ENCODE results near the gene OSTF1. TPM values are rescaled to one million over a fixed set of nuclear protein-coding genes. Genes with fewer than 3 reads are reported as not detected.

The OSTF1 gene
- total and polyA plus RNA-seq, 2 donors (not counting 3 experiments of a cell fraction or from before 2014, with no cell fraction given) = 23.5 to 70.9 TPM

DNA sequence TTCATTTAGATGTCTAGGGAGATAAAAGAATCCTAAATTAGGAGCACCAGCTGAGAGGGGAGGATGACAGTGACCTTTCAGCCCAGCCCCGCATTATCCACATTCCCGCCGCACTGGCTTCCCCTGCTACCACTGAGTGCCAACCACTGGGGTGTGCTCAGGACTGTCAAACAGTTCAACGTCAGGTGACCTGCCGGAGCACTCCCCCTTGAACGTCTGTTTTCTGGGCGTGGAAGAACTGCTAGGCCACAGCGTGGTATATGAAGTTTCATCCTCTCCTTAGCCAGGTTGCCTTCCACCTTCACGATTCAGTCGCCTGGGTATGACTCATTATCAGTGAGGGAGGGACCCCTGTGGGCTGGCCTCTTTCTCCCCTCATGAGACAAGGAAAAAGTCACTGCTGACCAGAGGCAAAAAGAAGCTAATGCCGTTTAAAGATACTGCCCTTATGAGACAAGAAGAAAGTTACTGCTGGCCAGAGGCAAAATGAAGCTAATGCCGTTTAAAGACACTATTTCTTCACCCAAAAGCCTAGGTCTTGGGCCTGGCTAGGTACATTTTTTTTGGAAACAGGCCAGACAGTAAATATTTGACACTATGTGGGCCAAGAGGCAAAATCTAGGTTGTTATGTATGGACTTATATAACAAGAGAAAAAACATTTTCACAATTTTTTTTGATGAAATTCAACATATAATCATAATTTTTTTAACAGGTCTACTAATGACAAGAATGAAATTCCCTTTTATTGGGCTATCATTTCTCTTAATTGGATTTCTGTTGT, 4.9 kb upstream of the OSTF1 start:
- ChIA-PET CTCF (interaction anchor here (0.6 kb wide), 1 partner anchor 310 kb away, joined by 3 read pairs; no protein-coding TSS in a partner anchor), POLR2A (no interaction called here)
- Histone ChIP-seq H3K4me3 (replicated peaks in 1 of 3; ENCODE audit: insufficient read depth in 1 of 3, low read depth in 1 of 3, low read length in 3 of 3) (no peak overlapping the region), H3K27me3 (ENCODE audit: control insufficient read depth in 2 of 2, insufficient read depth in 2 of 2, low read length in 2 of 2) (no peaks in the 10 kb centered on the region), H3K27ac (ENCODE audit: insufficient read depth, low read depth, low read length) (no peak overlapping the region), H3K36me3 (ENCODE audit: control insufficient read depth in 2 of 2, extremely low read depth in 1 of 2, insufficient read depth in 2 of 2, low read length in 2 of 2) (peaks cover 0 to 14% of the 10 kb centered on the region in 2 experiments), H3K9me3 (replicated peaks; ENCODE audit: control insufficient read depth, insufficient read depth, low read length) (no peaks in the 10 kb centered on the region), H2AFZ (ENCODE audit: low read depth, low read length) (no peak overlapping the region), H4K20me1 (replicated peaks; ENCODE audit: control insufficient read depth, extremely low read depth, insufficient read depth, low read length) (no peaks in the 10 kb centered on the region), H3K4me1 (ENCODE audit: control insufficient read depth, extremely low read depth, insufficient read depth, low read length) (peaks cover 4% of the 10 kb centered on the region), H3K79me2 (ENCODE audit: control insufficient read depth, insufficient read depth, low read length) (peaks cover 3% of the 10 kb centered on the region), H3K4me2 (ENCODE audit: insufficient read depth, low read length) (no peak overlapping the region), H3K9ac (replicated peaks; ENCODE audit: extremely low read depth, insufficient read depth, low read length) (no peak overlapping the region), H3K9me1 (replicated peaks; ENCODE audit: control insufficient read depth, extremely low read depth, insufficient read depth, low read length) (no peaks in the 10 kb centered on the region)
- intact Hi-C loops (cut with micrococcal nuclease) (no loop called here), dilution Hi-C loops (cut with MboI; ENCODE audit: extremely low pct_ligation_motif_present, low sequenced_read_pairs) (no loop called here)
- no TSS peak for BruUV-seq (replicated peaks)
- no peak for DNase-seq (ENCODE audit: low read depth, low spot score)
- no peak for FAIRE-seq
- TF ChIP-seq POLR2AphosphoS5 (IDR thresholded peaks at IDR 0.05; ENCODE audit: insufficient read depth, low read depth, low read length) (no peak), EZH2 (IDR thresholded peaks at IDR 0.05; ENCODE audit: borderline replicate concordance, low read depth, low read length, severe bottlenecking) (no peak), JUN (IDR thresholded peaks at IDR 0.05; ENCODE audit: borderline replicate concordance, insufficient read depth, insufficient read length, low read depth) (no peak), POLR2A (IDR thresholded peaks at IDR 0.05; ENCODE audit: low read depth, low read length) (no peak), FOS (IDR thresholded peaks at IDR 0.05; ENCODE audit: borderline replicate concordance, insufficient read depth, low read length) (no peak), MYC (IDR thresholded peaks at IDR 0.05; ENCODE audit: low read depth, low read length) (no peak), GATA2 (IDR thresholded peaks at IDR 0.05; ENCODE audit: insufficient read depth, insufficient read length, low read depth, low read length) (no peak)
- TF ChIP-seq, protein P1, sequence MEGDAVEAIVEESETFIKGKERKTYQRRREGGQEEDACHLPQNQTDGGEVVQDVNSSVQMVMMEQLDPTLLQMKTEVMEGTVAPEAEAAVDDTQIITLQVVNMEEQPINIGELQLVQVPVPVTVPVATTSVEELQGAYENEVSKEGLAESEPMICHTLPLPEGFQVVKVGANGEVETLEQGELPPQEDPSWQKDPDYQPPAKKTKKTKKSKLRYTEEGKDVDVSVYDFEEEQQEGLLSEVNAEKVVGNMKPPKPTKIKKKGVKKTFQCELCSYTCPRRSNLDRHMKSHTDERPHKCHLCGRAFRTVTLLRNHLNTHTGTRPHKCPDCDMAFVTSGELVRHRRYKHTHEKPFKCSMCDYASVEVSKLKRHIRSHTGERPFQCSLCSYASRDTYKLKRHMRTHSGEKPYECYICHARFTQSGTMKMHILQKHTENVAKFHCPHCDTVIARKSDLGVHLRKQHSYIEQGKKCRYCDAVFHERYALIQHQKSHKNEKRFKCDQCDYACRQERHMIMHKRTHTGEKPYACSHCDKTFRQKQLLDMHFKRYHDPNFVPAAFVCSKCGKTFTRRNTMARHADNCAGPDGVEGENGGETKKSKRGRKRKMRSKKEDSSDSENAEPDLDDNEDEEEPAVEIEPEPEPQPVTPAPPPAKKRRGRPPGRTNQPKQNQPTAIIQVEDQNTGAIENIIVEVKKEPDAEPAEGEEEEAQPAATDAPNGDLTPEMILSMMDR (IDR thresholded peaks at IDR 0.05; ENCODE audit: extremely low read depth in 1 of 2, insufficient read depth in 1 of 2, low read depth in 1 of 2, low read length in 2 of 2) = no peak
- TF ChIP-seq, protein P2, sequence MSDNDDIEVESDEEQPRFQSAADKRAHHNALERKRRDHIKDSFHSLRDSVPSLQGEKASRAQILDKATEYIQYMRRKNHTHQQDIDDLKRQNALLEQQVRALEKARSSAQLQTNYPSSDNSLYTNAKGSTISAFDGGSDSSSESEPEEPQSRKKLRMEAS (IDR thresholded peaks at IDR 0.05; ENCODE audit: insufficient read depth, insufficient read length) = no peak
